GM21515 (cell line): ENCODE measurements around the gene SLCO4C1.
A peak's percentile ranks its signal among the peaks of the same experiment; 100 is the strongest.

ENCODE experiments used
- ATAC-seq: cut with Tn5 transposase; IDR thresholded peaks from one replicate; pipeline ENCODE4 v1.9.1; 2021; ENCODE audit not compliant: unreplicated experiment

The SLCO4C1 gene

DNA sequence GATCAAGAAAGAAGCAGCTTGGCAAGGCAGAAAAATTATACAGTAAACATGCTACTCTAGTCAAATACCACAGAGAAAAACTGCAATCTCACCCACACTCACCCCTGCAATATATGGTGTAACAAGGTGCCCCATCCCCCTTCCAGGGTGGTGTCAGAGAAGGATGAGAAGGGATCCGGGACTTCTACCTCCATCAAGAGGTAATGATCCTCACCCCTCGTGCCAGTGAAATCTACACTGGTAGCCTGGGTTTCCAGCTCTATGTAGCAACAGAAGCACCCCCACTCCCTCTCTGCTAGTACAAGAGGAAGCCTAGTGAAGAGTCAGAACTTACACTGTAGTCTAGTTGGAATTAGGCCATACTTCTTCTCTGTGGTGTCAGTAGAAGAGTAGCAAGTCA lies 18.9 kb downstream of the SLCO4C1 start:
- no peak for ATAC-seq

DNA sequence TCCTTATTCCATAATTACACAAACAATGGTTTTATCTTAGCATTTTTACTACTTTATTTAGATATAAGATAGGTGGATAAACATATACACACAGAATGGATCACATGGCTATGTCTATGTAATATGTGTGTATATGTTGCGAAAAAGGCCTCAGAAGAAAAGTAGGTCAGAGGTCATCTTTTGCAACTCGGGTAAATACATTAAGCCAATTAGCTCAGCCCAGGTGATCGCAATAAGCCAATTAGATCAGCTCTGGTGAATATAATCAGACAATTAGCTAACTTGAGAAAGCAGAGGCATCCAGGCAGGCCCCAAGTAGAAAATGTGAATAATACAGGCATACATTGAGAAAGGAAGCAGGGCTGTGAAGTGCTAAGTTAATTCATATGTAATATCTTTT lies 24.3 kb downstream of the SLCO4C1 start:
- no peak for ATAC-seq

DNA sequence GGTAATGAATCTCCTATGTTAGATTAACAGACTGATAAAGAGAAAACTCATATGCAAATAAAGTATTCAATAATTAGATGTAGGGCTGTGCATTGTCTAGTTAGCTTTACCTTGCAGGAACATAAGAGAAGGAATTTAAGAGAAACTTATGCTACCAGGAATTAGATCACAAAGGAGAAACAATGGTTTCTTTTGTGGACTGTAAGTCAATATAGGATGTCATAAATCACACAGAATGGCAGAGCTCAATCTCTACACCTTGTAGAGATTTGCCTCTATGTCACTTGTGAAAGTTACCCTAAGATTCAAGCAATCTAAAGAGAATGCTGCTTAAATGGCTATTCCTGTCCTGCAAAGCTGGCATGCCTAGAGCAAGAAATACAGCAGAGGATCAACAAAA lies 26.0 kb downstream of the SLCO4C1 start:
- no peak for ATAC-seq

DNA sequence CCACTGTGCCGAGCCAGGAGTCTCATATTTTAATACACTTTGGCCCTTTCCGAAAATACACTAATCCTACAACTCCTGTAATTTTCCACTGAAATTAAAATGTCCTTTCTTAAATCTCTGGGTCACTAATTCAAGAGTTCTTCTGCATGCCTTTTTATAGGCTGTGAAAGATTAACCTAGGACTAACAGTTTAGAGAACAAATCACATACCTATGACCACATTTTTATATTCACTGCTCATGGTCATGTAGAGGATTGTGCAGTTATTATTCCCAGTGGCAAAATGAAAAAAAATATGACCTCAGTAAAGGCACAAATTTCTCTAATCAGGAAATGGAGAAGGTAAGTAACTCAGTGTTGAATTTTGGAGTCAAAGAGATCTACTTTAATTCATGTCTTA lies 33.4 kb downstream of the SLCO4C1 start:
- no peak for ATAC-seq

GRCh38 chr5:102249381-102249780 lies 46.7 kb downstream of the SLCO4C1 start:
- ATAC-seq = no peak

DNA sequence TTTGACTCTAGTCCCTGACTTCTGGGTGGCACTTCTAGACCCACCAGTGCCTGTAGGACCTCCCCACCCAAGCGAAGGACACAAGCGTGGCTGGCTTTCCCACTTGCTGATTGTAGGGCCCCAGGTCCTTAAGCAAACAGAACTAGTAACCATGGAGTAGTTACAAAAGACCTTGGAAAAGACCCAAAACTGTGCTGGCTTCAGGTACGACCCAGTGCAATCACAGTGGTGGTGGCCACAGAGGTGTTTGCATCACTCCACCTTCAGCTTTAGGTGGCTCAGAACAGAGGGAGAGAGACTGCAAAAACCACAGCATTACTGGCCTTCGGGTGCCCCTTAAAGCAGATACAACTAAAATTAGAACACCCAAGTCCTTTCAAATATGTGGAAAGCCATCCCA lies 52.9 kb downstream of the SLCO4C1 start:
- no peak for ATAC-seq

GRCh38 chr5:102241809-102242421 lies 54.2 kb downstream of the SLCO4C1 start:
- no peak for ATAC-seq

GRCh38 chr5:102231693-102232619 lies 64.1 kb downstream of the SLCO4C1 start:
- ATAC-seq = peak; percentile 56

DNA sequence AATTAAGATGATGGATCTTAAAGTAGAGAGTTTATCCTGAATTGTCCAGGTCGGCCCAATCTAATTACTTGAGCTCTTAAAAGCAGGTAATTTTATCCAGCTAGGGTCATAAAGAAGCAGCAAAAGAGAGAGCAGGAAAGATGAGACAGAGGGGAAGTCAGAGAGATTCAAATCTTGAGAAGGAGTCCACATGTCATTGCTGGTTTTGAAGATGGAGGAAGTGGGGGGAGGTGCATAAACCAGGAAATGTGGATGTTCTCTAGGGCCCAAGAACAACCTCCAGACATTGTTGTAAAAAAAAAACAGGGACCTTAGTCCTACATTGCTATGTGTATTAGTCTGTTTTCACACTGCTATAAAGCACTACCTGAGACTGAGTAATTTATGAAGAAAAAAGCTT lies 66.4 kb downstream of the SLCO4C1 start:
- no peak for ATAC-seq

DNA sequence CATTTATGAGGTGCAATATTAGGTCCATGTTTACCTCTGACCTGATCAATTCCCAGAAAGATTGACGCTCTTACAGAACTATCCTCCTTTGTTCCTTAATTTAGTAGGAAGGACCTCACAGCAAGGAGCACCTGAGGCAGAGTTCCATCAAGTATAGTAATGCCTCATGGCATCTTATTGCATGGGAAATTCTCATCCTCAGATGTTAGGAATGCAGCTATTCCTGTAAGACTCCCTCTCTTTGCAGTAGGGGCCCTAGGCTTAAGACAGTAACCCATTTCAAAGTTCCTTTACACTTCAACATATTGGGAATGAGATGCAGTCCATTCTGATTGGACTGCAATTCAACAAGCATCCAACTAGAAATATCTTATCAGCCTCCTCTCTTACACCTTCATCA lies 69.8 kb downstream of the SLCO4C1 start:
- ATAC-seq = no peak

DNA sequence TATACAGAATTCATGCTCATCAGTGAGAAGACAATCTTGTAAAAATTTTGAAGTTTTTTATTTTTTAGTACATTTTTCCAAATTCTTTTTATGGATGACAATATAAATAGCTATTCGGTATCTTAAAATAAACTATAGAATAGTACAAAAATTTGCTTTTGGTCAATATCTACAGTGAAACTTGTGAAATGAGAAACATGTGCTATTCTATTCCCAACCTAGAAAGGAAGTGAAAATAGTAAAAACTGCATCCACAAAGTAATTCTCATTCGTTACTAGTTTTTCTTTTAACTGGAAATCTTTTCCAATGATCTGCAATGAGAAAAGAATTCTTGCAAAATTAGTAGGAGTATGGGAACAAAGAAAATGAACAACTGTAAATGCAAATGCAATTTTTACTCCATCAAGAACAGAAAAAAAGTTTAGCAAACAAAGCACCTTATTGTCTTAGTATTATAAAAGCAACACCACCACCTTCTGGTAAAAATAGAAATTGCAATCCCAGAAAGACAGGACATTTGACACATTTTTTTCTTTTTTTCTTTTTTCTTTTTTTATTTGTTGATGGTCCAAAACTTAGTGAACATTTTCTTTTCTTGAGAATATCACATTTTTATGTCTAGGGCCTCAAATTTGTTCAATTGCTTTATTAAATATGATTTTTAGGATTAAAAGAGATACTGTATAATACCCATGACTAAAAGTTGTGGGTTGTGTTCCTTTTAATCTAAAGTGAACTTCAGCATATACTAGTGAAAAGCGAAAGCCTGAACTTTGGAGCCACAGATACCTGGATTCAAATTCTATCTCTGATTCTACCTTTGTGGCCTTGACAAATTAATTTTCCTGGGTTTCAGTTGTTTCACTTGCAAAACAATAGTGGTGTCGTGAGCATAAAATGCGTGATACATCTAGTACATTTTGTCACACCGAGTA lies 72.3 kb downstream of the SLCO4C1 start:
- ATAC-seq = peak; percentile 63

GRCh38 chr5:102222772-102223171 lies 73.3 kb downstream of the SLCO4C1 start:
- no peak for ATAC-seq

DNA sequence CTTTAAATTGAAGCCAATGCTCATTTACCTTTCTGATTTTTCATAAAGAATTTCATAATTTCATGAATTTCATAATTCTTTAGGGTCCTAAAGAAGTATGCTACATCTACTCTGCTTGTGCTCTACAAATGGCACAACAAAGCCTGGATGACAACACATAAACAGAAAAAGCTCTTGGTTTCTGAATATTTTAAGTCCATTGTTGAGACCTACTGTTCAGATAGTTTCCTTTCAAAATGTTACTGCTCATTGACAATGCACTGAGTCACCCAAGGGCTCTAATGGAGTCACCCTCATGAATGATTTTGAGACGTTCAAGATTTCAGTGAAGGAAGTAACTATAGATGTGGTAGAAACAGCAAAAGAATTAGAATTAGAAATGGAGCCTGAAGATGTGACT lies 74.1 kb downstream of the SLCO4C1 start:
- no peak for ATAC-seq

DNA sequence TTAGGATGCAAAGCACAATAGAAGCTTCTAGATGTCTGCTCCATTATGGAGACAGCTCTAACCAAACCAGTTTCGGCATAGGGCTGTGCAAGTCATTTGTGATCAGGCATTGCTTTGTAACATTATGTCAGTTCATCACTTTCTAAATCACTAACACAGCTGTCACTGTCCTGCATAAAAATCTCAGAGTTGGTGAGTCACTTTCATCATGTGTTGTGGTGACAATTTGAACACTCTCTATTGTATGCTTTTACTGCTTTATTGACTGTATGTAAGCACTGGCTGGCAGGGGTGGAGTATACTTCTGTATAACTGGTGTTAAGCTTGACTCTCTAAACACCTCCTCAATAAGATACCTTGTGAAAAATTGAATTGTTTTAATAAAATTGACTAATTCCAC lies 77.9 kb downstream of the SLCO4C1 start:
- ATAC-seq = peak; percentile 48

- ATAC-seq = no peak
These were observed 79.4 kb downstream of the SLCO4C1 start for GRCh38 chr5:102216678-102217077.

DNA sequence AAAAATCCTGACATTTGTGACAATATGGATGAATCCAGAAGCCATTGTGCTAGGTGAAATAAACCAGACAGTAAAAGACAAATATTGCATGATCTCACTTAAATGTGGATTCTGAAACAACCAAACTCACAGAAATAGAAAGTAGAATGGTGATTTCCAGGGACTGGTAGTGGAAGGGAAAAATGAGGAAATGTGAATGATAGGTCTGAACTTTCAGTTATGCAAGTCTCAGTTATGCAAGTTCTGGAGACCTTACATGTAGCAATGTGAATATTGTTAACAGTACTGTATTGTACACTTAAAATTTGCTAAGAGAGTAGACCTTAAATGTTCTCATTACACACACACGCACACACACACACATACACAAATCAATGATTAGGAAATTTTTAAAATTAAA lies 84.9 kb downstream of the SLCO4C1 start:
- no peak for ATAC-seq

DNA sequence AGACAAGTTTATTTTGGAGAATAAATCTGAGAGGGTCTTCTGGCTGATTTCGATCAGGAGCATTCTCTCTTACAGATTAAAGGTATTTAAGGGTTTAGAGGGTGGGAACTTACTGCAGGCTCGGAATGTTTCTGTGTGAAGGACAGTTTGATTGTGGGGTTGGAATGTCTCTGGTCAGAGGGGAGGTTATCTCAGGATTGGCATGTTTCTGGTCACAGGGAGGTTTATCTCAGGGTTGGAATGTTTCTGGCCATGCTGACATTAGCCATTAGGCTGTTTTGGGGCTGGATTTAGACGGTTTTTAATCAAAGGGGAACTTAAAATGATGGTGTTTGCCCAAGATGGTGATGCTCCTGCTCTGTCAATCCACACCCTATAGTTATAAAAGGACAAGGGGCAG lies 95.2 kb downstream of the SLCO4C1 start:
- ATAC-seq = no peak

DNA sequence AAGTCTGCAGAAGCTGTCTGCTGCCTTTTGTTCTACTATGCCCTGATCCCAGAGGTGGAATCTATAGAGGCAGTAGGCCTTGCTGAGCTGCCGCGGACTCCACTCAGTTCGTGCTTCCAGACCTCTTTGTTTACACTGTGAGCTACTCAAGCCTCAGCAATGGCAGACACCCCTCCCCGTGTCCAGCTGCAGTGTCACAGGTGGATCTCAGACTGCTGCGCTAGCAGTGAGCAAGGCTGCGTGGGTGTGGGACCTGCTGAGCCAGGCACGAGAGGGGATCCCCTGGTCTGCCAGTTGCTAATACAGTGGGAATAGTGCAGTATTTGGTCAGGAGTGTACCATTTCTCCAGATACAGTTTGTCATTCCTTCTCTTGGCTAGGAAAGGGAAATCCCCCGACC lies 99.6 kb downstream of the SLCO4C1 start:
- ATAC-seq = no peak
